ENCODE measurements around the gene GSC.

Gene GSC

GRCh38 chr14:94775871-94776210 is 5.9 kb upstream of the GSC start:
- H3K4me3 ChIP-seq (ENCODE audit: low read depth, low read length): no peak overlapping the region
- no peak for TF ChIP-seq CTCF (IDR thresholded peaks at IDR 0.05; ENCODE audit: low read depth, low read length)

GRCh38 chr14:94775091-94775870 is 5.4 kb upstream of the GSC start:
- no peak for TF ChIP-seq CTCF (IDR thresholded peaks at IDR 0.05; ENCODE audit: low read depth, low read length)
- no peak overlapping the region for H3K4me3 ChIP-seq (ENCODE audit: low read depth, low read length)

- H3K4me3 ChIP-seq (ENCODE audit: low read depth, low read length): no peak overlapping the region
- no peak for TF ChIP-seq CTCF (IDR thresholded peaks at IDR 0.05; ENCODE audit: low read depth, low read length)
Measured at GRCh38 chr14:94774344-94775090, 4.6 kb upstream of the GSC start.

GRCh38 chr14:94773655-94774343 is 3.9 kb upstream of the GSC start:
- no peak for TF ChIP-seq CTCF (IDR thresholded peaks at IDR 0.05; ENCODE audit: low read depth, low read length)

GRCh38 chr14:94773061-94773648 is 3.2 kb upstream of the GSC start:
- H3K4me3 ChIP-seq (ENCODE audit: low read depth, low read length): no peak overlapping the region
- TF ChIP-seq CTCF (IDR thresholded peaks at IDR 0.05; ENCODE audit: low read depth, low read length): no peak

More at GRCh38 chr14:94773655-94774343, 3.9 kb upstream of the GSC start:
- no peak overlapping the region for H3K4me3 ChIP-seq (ENCODE audit: low read depth, low read length)

- H3K4me3 ChIP-seq (ENCODE audit: low read depth, low read length): no peak overlapping the region
- TF ChIP-seq CTCF (IDR thresholded peaks at IDR 0.05; ENCODE audit: low read depth, low read length): no peak
Measured at GRCh38 chr14:94772548-94772947, 2.6 kb upstream of the GSC start.

All from WI38 (cell line).